HG03442 (cell line): ENCODE results near the gene PRAMEF27.
"Not testable (repeated sequence)": the region's sequence is repeated elsewhere in the genome, so short reads cannot be mapped to it uniquely, and the experiment has no call there.

Experiments
- ATAC-seq: cut with Tn5 transposase; IDR thresholded peaks from one replicate; pipeline ENCODE4 v1.9.1; 2021; ENCODE audit warnings: mild to moderate bottlenecking, moderate library complexity; ENCODE audit not compliant: unreplicated experiment

PRAMEF27 gene

DNA sequence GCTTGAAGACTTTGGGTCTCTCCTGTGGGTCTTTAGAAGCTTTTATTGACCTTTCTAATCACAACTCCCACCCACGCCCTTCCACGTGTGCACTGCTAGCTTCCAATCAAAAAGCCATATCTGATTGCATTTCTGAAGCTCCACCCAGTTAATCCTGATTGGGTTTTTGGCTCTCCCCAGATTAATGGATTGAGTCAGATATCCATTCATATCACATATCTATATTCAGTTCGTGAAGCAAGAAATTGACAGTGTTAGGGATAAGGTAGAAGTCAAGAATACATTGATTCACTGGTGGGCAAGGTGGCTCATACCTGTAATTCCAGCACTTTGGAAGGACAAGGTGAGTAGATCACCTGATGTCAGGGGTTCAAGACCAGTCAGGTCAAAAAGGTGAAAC, at the start of gene PRAMEF27:
TSS of gene PRAMEF27 (minus strand) at position 101 of the 400 bp plus-strand sequence. CDS start 2,916 bp downstream, outside the sequence.
- ATAC-seq, result not testable (repeated sequence)

DNA sequence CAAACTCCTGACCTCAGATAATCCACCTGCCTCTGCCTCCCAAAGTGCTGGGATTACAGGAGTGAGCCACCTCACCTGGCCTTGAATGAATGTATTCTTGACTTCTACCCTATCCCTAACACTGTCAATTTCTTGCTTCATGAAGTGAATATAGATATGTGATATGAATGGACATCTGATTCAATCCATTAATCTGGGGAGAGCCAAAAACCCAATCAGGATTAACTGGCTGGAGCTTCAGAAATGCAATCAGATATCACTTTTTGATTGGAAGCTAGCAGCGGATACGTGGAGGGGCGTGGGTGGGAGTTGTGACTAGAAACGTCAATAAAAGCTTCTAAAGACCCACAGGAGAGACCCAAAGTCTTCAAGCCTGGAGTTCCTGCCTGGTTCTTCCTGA, 14.1 kb upstream of the PRAMEF27 start, which contains the start of gene PRAMEF25:
TSS of gene PRAMEF25 (plus strand) at position 301 of the 400 bp plus-strand sequence. CDS start 2,920 bp downstream, outside the sequence.
- not testable (repeated sequence) for ATAC-seq

DNA sequence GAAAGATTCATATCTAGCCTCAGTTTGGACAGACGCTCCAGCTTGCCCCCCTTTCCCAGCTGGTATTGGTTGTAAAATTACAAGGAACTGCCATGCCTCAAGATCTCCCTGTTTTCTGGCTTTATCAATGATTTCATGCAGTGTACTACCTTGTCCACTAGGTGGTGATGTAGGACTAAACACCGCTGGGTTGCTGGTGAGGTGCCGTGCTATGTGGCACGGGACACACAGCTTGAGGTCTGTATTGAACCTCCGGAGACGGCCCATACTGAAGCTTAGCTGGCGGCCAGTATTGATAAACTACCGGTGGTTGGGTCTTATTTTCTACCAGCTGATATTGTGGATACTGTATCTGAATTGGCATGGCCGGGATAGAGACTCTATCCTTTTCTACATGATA, 36.5 kb downstream of the PRAMEF27 start:
- ATAC-seq, result not testable (repeated sequence)

DNA sequence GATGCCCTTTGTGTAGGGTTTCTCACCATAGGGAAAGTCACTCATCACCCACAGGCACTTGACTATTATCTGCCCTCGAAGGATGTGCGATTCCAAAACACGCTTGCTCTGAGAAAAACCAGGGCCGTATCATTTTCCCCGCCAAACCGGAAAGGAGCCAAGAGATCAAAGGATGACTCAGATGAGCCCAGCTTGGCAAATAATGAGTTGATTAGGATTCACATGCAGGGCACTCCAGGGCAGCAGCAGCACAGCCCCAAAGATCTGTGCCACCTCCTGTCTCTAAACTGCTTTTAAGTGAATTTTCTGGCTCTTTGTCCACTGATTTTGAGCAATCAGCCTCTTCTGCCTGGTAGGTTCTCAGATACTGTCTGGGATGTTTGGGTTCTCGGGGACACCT, 44.4 kb downstream of the PRAMEF27 start:
- not testable (repeated sequence) for ATAC-seq

DNA sequence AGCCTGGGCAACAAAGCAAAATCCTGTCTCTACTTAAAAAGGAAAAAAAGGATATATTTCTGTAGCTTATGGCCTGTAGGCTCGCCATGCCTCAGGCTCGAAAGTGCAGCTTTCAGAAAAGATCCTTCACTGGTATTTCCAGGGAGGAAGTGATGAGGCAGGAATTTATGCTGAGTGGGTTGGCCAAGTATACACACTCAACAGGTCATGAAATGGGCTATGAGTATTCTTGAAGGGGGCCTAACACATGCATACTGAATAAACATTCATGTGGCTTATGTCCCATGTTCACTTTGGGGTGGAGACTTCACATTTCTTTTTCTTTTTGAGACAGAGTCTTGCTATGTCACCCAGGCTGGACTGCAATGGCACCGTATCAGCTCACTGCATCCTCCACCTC, 47.0 kb downstream of the PRAMEF27 start:
- ATAC-seq, result not testable (repeated sequence)

DNA sequence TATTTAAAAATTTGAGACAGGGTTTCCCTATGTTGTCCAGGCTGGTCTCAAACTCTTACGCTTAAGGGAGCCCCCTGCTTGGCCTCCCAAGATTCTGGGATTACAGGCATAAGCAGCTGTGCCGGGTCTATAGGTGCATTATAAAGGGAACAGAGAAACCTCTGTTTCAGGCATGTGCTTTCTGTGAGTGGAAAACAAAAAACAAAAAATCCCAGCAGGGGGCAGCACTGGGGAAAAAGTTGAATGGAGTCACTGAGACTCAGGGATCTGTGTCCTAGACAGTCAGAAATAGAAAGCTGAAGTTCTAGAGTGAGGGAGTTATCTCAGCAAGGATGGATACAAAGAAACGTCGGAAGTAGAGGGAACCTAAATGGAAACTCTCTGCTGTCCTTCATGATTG, 50.6 kb downstream of the PRAMEF27 start:
- ATAC-seq, result not testable (repeated sequence)
